ENCODE measurements around the gene GPR42. TPM values are rescaled to one million over a fixed set of nuclear protein-coding genes. Genes with fewer than 3 reads are reported as not detected.

The GPR42 gene
- total RNA-seq, result under 1 TPM in 1 of 2 experiments, not detected in 1; 0.13 TPM

DNA sequence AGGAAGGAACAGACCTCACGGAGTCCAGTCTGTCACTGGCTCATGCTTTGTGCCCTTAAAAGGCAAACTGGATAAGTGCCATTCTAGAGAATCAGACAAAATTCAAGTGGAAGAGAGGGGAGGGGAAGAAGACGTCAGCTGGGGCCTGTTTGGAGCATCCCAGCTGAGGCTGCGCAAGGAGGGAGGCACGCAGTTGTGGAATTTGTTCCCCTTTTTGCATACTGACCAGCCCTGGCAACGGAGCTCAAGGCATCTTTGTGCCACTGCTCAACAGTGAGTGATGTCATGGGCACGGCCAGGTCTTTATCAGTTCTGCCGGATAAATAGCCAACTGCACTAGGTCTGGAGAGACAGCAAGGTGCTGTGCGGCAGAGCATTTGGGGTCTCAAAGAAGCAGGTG is at the start of gene GPR42:
GPR42 (plus strand) TSS at position 347 of the 400 bp plus-strand sequence. CDS start 292 bp downstream, outside the sequence.
- Mint-ChIP-seq H3K27ac (no peak within 1 kb of the TSS), H3K9me3 (no peaks in the 10 kb centered on the region), H3K4me1 (no peaks in the 10 kb centered on the region), H3K4me3 (no peak within 1 kb of the TSS), H3K36me3 (ENCODE audit: low read depth) (no peaks in the 10 kb centered on the region), H3K27me3 (peaks cover 29% of the 10 kb centered on the region)
- no peak for DNase-seq
- CTCF ChIA-PET, result no interaction called here
- POLR2A ChIA-PET, result no interaction called here

DNA sequence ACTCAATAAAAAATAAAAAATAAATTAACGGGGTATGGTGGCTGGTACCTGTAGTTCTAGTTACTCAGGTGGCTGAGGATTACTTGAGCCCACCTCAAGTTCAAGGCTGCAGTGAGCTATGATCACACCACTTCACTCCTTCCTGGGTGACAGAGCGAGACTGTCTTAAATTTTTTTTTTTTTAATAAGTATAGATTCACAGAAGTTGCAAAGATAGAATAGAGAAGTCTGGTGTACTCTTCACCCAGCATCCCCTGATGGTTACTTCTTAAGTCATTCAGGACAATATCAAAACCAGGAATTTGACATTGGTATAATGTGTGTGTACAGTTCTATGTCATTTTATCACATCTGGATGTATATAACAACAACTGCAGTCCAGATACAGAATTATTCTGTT is 49.6 kb upstream of the GPR42 start:
- Mint-ChIP-seq H3K27ac (no peak overlapping the region), H3K4me1 (peaks cover 9% of the 10 kb centered on the region), H3K4me3 (no peak overlapping the region), H3K9me3 (peaks cover 2% of the 10 kb centered on the region), H3K27me3 (peaks cover 19% of the 10 kb centered on the region), H3K36me3 (ENCODE audit: low read depth) (no peaks in the 10 kb centered on the region)
- DNase-seq, result no peak
- ChIA-PET CTCF (no interaction called here), POLR2A (no interaction called here)

GRCh38 chr19:35322014-35322413 is 48.9 kb upstream of the GPR42 start:
- CTCF ChIA-PET, result no interaction called here
- no peaks in the 10 kb centered on the region for H3K36me3 Mint-ChIP-seq (ENCODE audit: low read depth)

DNA sequence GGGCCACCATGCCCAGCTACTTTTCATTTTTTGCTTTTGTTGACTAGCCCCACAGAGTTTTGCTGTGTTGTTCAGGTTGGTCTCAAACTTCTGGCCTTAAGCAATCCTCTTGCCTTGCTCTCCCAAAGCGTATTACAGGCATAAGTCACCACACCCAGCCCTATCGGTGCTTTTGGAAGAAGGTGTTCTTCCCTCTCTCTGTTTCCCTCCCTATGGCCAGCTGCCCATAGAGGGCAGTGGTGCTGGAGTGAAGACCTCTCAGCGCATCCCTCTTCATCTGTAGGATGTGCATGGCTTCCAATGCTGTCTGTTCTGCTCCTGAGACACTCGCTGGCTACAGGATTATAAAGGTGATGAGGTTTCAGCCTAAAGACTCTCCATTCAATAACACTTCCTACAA is 43.2 kb upstream of the GPR42 start:
- POLR2A ChIA-PET, result no interaction called here
- peaks cover 2% of the 10 kb centered on the region for H3K4me1 Mint-ChIP-seq
- CTCF ChIA-PET, result no interaction called here
- no peak for DNase-seq
- no peaks in the 10 kb centered on the region for H3K9me3 Mint-ChIP-seq
- H3K4me3 Mint-ChIP-seq, result no peak overlapping the region
- no peaks in the 10 kb centered on the region for H3K36me3 Mint-ChIP-seq (ENCODE audit: low read depth)
- no peak overlapping the region for H3K27ac Mint-ChIP-seq
- H3K27me3 Mint-ChIP-seq, result peaks cover 23% of the 10 kb centered on the region

More at GRCh38 chr19:35322014-35322413, 48.9 kb upstream of the GPR42 start:
- no peak for DNase-seq
- POLR2A ChIA-PET, result no interaction called here
- Mint-ChIP-seq H3K27me3 (peaks cover 21% of the 10 kb centered on the region), H3K4me1 (peaks cover 9% of the 10 kb centered on the region), H3K27ac (no peak overlapping the region), H3K4me3 (no peak overlapping the region), H3K9me3 (peaks cover 2% of the 10 kb centered on the region)

DNA sequence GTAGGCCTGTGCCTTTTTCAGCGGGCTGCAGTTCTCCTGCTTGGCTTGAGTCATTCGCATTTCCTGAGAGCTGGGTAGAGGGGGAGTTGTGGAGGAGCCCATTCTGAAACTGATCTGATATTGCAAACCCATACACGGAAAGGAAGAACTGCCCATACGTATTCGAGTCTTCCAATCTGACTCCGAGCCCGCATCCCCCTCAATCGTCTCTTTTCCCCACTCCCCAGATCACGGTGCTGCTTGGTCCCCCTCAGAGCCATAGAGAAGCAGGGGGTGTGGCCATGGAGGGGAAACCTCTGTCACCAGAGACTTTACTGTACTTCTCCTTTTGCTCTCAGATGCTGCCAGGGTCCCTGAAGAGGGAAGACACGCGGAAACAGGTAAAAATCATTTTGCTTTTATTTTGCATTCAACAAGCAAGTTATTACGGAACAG is 42.0 kb upstream of the GPR42 start, which contains the start of gene CD22:
CD22 (plus strand) TSS at position 337 of the 435 bp plus-strand sequence. CDS start 2,854 bp downstream, outside the sequence.
- no peaks in the 10 kb centered on the region for H3K9me3 Mint-ChIP-seq
- peaks cover 28% of the 10 kb centered on the region for H3K27me3 Mint-ChIP-seq
- ChIA-PET CTCF (no interaction called here), POLR2A (no interaction called here)
- no peak within 1 kb of the TSS for H3K27ac Mint-ChIP-seq
- H3K4me1 Mint-ChIP-seq, result peaks cover 9% of the 10 kb centered on the region
- no peak within 1 kb of the TSS for H3K4me3 Mint-ChIP-seq
- no peaks in the 10 kb centered on the region for H3K36me3 Mint-ChIP-seq (ENCODE audit: low read depth)
- no peak for DNase-seq

- POLR2A ChIA-PET, result no interaction called here
- Mint-ChIP-seq H3K9me3 (no peaks in the 10 kb centered on the region), H3K27me3 (peaks cover 27% of the 10 kb centered on the region), H3K36me3 (ENCODE audit: low read depth) (no peaks in the 10 kb centered on the region), H3K27ac (no peak overlapping the region), H3K4me3 (no peak overlapping the region), H3K4me1 (peaks cover 11% of the 10 kb centered on the region)
- CTCF ChIA-PET, result no interaction called here
- no peak for DNase-seq
These were observed 41.5 kb upstream of the GPR42 start for GRCh38 chr19:35329323-35329722.

GRCh38 chr19:35330475-35330874 is 40.4 kb upstream of the GPR42 start:
- Mint-ChIP-seq H3K36me3 (ENCODE audit: low read depth) (no peaks in the 10 kb centered on the region), H3K4me3 (no peak overlapping the region), H3K4me1 (peaks cover 13% of the 10 kb centered on the region), H3K27me3 (peaks cover 26% of the 10 kb centered on the region), H3K27ac (no peak overlapping the region), H3K9me3 (no peaks in the 10 kb centered on the region)
- DNase-seq, result no peak
- ChIA-PET CTCF (no interaction called here), POLR2A (no interaction called here)

DNA sequence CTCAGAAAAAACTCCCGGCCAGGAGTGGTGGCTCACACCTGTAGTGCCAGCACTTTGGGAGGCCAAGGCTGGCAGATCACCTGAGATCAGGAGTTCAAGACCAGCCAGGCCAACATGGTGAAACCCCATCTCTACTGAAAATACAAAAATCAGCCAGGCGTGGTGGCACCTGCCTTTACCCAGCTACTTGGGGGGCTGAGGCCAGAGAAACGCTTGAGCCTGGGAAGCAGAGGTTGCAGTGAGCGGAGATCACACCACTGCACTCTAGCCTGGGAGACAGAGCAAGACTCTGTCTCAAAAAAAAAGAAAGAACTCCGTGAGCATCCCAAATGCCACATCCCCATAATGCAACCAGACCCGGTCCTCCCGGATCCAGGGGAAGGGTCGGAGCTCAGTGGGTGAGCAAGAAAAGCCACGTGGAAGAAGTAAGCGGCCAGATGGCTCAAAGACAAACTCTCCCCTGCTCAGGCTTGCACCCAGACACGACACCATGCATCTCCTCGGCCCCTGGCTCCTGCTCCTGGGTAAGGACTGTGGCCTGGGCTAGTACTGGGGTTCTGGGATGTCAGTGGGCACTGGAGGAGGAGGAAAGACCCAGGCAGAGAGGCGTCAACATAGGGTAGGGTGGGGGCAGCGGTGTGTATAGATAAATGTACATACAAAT is 39.2 kb upstream of the GPR42 start:
- ChIA-PET POLR2A (no interaction called here), CTCF (interaction anchor here (1.3 kb wide), 1 partner anchor 24 kb away, joined by 3 read pairs; no protein-coding TSS in a partner anchor)
- H3K27ac Mint-ChIP-seq, result no peak overlapping the region

GRCh38 chr19:35332817-35333216 is 38.1 kb upstream of the GPR42 start:
- H3K4me1 Mint-ChIP-seq, result peaks cover 13% of the 10 kb centered on the region
- no peak overlapping the region for H3K27ac Mint-ChIP-seq
- no peak overlapping the region for H3K4me3 Mint-ChIP-seq
- H3K36me3 Mint-ChIP-seq (ENCODE audit: low read depth), result no peaks in the 10 kb centered on the region
- ChIA-PET CTCF (interaction anchor here (1.3 kb wide), 1 partner anchor 23 kb away, joined by 3 read pairs; no protein-coding TSS in a partner anchor), POLR2A (no interaction called here)
- H3K9me3 Mint-ChIP-seq, result no peaks in the 10 kb centered on the region
- H3K27me3 Mint-ChIP-seq, result peaks cover 23% of the 10 kb centered on the region
- DNase-seq, result no peak

More for the DNA sequence above, 39.2 kb upstream of the GPR42 start:
- DNase-seq, result no peak
- peaks cover 13% of the 10 kb centered on the region for H3K4me1 Mint-ChIP-seq
- no peak overlapping the region for H3K4me3 Mint-ChIP-seq
- no peaks in the 10 kb centered on the region for H3K36me3 Mint-ChIP-seq (ENCODE audit: low read depth)
- H3K9me3 Mint-ChIP-seq, result no peaks in the 10 kb centered on the region
- peaks cover 23% of the 10 kb centered on the region for H3K27me3 Mint-ChIP-seq

GRCh38 chr19:35334144-35334753 is 36.6 kb upstream of the GPR42 start:
- peaks cover 17% of the 10 kb centered on the region for H3K27me3 Mint-ChIP-seq
- no peaks in the 10 kb centered on the region for H3K36me3 Mint-ChIP-seq (ENCODE audit: low read depth)
- no peak for DNase-seq
- no peak overlapping the region for H3K27ac Mint-ChIP-seq
- peaks cover 13% of the 10 kb centered on the region for H3K4me1 Mint-ChIP-seq
- POLR2A ChIA-PET, result no interaction called here
- no peaks in the 10 kb centered on the region for H3K9me3 Mint-ChIP-seq
- CTCF ChIA-PET, result no interaction called here
- H3K4me3 Mint-ChIP-seq, result no peak overlapping the region

DNA sequence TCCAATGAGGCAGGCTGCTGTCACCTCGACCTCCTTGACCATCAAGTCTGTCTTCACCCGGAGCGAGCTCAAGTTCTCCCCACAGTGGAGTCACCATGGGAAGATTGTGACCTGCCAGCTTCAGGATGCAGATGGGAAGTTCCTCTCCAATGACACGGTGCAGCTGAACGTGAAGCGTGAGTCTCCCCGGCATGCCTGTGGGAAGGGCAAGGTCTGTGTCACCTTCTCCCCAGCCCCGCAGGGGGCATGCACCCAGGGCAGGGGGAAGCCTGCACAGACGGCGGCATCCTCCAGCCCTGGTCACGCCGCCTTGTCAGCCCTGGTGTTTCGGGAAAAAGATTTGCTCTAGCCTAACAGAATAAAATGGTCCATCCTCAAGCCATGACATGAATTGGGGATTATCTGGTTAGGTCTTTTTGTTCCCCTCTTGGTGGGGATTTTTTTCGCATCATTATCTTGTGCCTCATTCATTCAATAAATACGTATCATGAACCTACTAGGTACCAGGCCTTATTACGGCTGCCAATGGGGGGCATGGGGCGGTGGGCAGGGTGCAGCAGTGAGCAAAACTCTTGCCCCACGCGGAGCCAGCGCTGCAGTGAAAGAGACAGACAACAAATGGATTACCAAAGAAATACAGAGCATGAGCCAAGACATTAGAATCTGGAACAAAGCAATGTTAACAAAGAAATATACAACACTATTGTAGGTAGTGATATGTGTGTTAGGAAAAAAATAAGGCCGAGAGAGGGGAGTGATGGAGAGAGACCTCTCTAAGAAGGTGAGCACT is 34.5 kb upstream of the GPR42 start:
- Mint-ChIP-seq H3K27ac (no peak overlapping the region), H3K4me1 (peaks cover 13% of the 10 kb centered on the region), H3K27me3 (peaks cover 14% of the 10 kb centered on the region), H3K4me3 (no peak overlapping the region), H3K36me3 (ENCODE audit: low read depth) (no peaks in the 10 kb centered on the region), H3K9me3 (no peaks in the 10 kb centered on the region)
- ChIA-PET CTCF (no interaction called here), POLR2A (interaction anchor here (1.3 kb wide), 1 partner anchor 8 kb away, joined by 3 read pairs; no protein-coding TSS in a partner anchor)
- DNase-seq, result no peak

GRCh38 chr19:35337097-35337983 is 33.5 kb upstream of the GPR42 start:
- no peak overlapping the region for H3K4me3 Mint-ChIP-seq
- H3K4me1 Mint-ChIP-seq, result peaks cover 13% of the 10 kb centered on the region
- CTCF ChIA-PET, result no interaction called here
- DNase-seq, result no peak
- H3K9me3 Mint-ChIP-seq, result no peaks in the 10 kb centered on the region
- H3K27ac Mint-ChIP-seq, result no peak overlapping the region
- POLR2A ChIA-PET, result no interaction called here
- peaks cover 19% of the 10 kb centered on the region for H3K27me3 Mint-ChIP-seq
- no peaks in the 10 kb centered on the region for H3K36me3 Mint-ChIP-seq (ENCODE audit: low read depth)

GRCh38 chr19:35337984-35338296 is 32.9 kb upstream of the GPR42 start:
- Mint-ChIP-seq H3K27ac (no peak overlapping the region), H3K4me3 (no peak overlapping the region), H3K9me3 (no peaks in the 10 kb centered on the region), H3K36me3 (ENCODE audit: low read depth) (no peaks in the 10 kb centered on the region), H3K4me1 (peaks cover 9% of the 10 kb centered on the region), H3K27me3 (peaks cover 22% of the 10 kb centered on the region)
- ChIA-PET POLR2A (no interaction called here), CTCF (no interaction called here)
- DNase-seq, result no peak
